WTC11 (cell line): Measurements from ENCODE around the gene CTSA. TPM values are rescaled to one million over a fixed set of nuclear protein-coding genes. Genes with fewer than 3 reads are reported as not detected.

Experiments
- ATAC-seq: fragments of 200-7000 bp; cut with Tn5 transposase; 2 replicates; pipeline ENCODE4 v1.10.0; 2021; ENCODE audit warnings: mild to moderate bottlenecking, moderate library complexity
- CTCF ChIA-PET: fragments of 300-600 bp; sonication (Branson Sonifier 250); formaldehyde crosslinking; loops from one replicate; lab custom pipeline; 2021; ENCODE audit warnings: antibody characterized with exemption; lab: Charles Lee
- POLR2A ChIA-PET: fragments of 350-600 bp; sonication (Branson Sonifier 250); formaldehyde crosslinking; loops from one replicate; lab custom pipeline; 2021; ENCODE audit warnings: antibody characterized with exemption; lab: Charles Lee
- DNase-seq: peaks from one replicate; pipeline ENCODE4 v3.0.0; 2021; ENCODE audit warnings: low spot score
- H3K27ac Mint-ChIP-seq: 2 replicates; pipeline ENCODE4 v1.8.0; 2021; ENCODE audit warnings: mixed read lengths
- H3K27me3 Mint-ChIP-seq: 2 replicates; pipeline ENCODE4 v1.8.0; 2021; ENCODE audit warnings: low read depth, mild to moderate bottlenecking, moderate library complexity, mixed read lengths
- H3K36me3 Mint-ChIP-seq: 2 replicates; pipeline ENCODE4 v1.8.0; 2021; ENCODE audit warnings: mixed read lengths
- H3K4me1 Mint-ChIP-seq: 2 replicates; pipeline ENCODE4 v1.8.0; 2022; ENCODE audit warnings: mixed read lengths
- H3K4me3 Mint-ChIP-seq: 2 replicates; pipeline ENCODE4 v1.8.0; 2021; ENCODE audit warnings: mild to moderate bottlenecking, moderate library complexity, mixed read lengths
- H3K9me3 Mint-ChIP-seq: 2 replicates; pipeline ENCODE4 v1.8.0; 2021; ENCODE audit warnings: mixed read lengths
- CBFB ChIP-seq: sonication (generic); formaldehyde crosslinking; IDR thresholded peaks from 2 replicates; pipeline ENCODE4 v1.8.1; 2022; ENCODE audit warnings: mild to moderate bottlenecking, low read depth, missing genetic modification reagents
- GABPB1 ChIP-seq: sonication (generic); formaldehyde crosslinking; IDR thresholded peaks from 2 replicates; pipeline ENCODE4 v1.8.1; 2023; ENCODE audit warnings: mild to moderate bottlenecking, missing genetic modification reagents
- JAZF1 ChIP-seq: fragments of 250-450 bp; sonication (Bioruptor Pico); IDR thresholded peaks from 2 replicates; pipeline ENCODE4 v1.9.0; 2021; ENCODE audit warnings: moderate library complexity, mild to moderate bottlenecking, inconsistent platforms
- NFATC4 ChIP-seq: fragments of 250-450 bp; sonication (Bioruptor Pico); IDR thresholded peaks from 2 replicates; pipeline ENCODE4 v1.9.0; 2021; ENCODE audit warnings: mild to moderate bottlenecking
- NR2C2 ChIP-seq: sonication (generic); formaldehyde crosslinking; IDR thresholded peaks from 2 replicates; pipeline ENCODE4 v1.8.0; 2022; ENCODE audit warnings: mild to moderate bottlenecking, missing genetic modification reagents
- SOX15 ChIP-seq: fragments of 250-450 bp; sonication (Bioruptor Pico); IDR thresholded peaks from 2 replicates; pipeline ENCODE4 v1.9.0; 2021; ENCODE audit warnings: mild to moderate bottlenecking
- ZNF317 ChIP-seq: sonication (generic); formaldehyde crosslinking; IDR thresholded peaks from 2 replicates; pipeline ENCODE4 v1.8.1; 2023; ENCODE audit warnings: low read depth, mild to moderate bottlenecking, moderate library complexity, missing genetic modification reagents, borderline replicate concordance
- total RNA-seq: library from RNA; stranded (reverse); gene quantifications from 3 replicates; pipeline ENCODE4 v1.2.3, GENCODE V29; 2021
- TF ChIP-seq, protein P1 (sequence below): sonication (generic); formaldehyde crosslinking; IDR thresholded peaks from 2 replicates; pipeline ENCODE4 v1.8.1; 2022; ENCODE audit warnings: missing genetic modification reagents, borderline replicate concordance
- TF ChIP-seq, protein P2 (sequence below): sonication (generic); formaldehyde crosslinking; conservative IDR thresholded peaks from 2 replicates; pipeline ENCODE4 v1.8.1; 2023; ENCODE audit warnings: mild to moderate bottlenecking, low read depth, missing genetic modification reagents, moderate library complexity
- TF ChIP-seq, protein P3 (sequence below): sonication (generic); formaldehyde crosslinking; IDR thresholded peaks from 2 replicates; pipeline ENCODE4 v1.8.1; 2022; ENCODE audit warnings: mild to moderate bottlenecking, missing genetic modification reagents, moderate library complexity, borderline replicate concordance
- TF ChIP-seq, protein P4 (sequence below): sonication (generic); formaldehyde crosslinking; IDR thresholded peaks from 2 replicates; pipeline ENCODE4 v1.8.0; 2022; ENCODE audit warnings: mild to moderate bottlenecking, missing genetic modification reagents
- TF ChIP-seq, protein P5 (sequence below): sonication (generic); formaldehyde crosslinking; IDR thresholded peaks from 2 replicates; pipeline ENCODE4 v1.8.1; 2023; ENCODE audit warnings: mild to moderate bottlenecking, missing genetic modification reagents
- TF ChIP-seq, protein P6 (sequence below): fragments of 250-450 bp; sonication (Bioruptor Pico); IDR thresholded peaks from 2 replicates; pipeline ENCODE4 v1.8.0; 2021; ENCODE audit warnings: mild to moderate bottlenecking

The CTSA gene
- total RNA-seq, 1 experiment from 2014 or later, result 48.3 TPM

DNA sequence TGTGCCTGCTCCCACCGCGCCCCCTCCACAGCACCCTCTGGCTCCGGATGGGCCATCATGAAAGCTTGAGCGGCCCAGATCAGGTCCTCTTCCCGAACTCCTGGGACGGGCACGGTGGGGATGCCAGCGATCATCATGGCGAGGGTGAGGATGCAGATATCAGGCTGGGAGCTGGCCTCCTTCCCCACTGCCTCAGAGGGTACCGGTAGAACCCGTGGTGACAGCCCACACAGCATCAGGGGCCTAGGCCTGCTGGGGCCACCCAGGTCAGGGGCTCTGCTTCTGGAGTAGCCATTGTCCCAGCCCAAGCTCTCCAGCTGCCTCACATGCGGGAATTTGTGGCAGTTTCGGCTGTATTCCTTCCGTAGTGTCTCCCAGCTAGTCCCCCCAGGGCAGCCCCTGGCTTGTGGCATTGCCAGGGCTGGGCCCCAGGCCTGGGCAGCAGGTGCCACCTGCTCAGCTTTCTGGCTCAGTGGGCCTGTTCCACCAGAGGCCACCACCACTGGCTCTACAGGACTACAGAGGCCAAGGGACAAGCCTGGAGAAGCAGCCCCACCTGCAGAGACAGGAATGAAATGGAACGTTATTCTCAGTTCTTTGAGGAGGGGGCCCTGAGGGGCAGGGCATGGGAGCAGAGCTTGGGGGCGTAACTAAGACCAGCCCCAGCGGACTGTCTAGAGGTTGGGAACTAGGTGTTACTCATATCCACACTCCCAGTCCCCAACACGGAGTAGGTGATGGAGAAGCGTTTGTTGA is 4.4 kb upstream of the CTSA start:
- Mint-ChIP-seq H3K9me3 (no peaks in the 10 kb centered on the region), H3K27ac (no peak overlapping the region), H3K4me1 (peaks cover 11% of the 10 kb centered on the region; the same call in 1 of the 2 replicates), H3K36me3 (peaks cover 23% of the 10 kb centered on the region), H3K4me3 (no peak overlapping the region), H3K27me3 (no peaks in the 10 kb centered on the region; the same call in 1 of the 2 replicates)
- ATAC-seq (no peak), DNase-seq (no peak)
- ChIA-PET POLR2A (no interaction called here), CTCF (no interaction called here)
- TF ChIP-seq, protein P1, sequence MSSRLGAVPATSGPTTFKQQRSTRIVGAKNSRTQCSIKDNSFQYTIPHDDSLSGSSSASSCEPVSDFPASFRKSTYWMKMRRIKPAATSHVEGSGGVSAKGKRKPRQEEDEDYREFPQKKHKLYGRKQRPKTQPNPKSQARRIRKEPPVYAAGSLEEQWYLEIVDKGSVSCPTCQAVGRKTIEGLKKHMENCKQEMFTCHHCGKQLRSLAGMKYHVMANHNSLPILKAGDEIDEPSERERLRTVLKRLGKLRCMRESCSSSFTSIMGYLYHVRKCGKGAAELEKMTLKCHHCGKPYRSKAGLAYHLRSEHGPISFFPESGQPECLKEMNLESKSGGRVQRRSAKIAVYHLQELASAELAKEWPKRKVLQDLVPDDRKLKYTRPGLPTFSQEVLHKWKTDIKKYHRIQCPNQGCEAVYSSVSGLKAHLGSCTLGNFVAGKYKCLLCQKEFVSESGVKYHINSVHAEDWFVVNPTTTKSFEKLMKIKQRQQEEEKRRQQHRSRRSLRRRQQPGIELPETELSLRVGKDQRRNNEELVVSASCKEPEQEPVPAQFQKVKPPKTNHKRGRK, result no peak
- TF ChIP-seq GABPB1 (CRISPR knock-in tag) (no peak), NR2C2 (CRISPR knock-in tag) (no peak), CBFB (CRISPR knock-in tag) (no peak), JAZF1 (no peak), ZNF317 (no peak)
- TF ChIP-seq, protein P2, sequence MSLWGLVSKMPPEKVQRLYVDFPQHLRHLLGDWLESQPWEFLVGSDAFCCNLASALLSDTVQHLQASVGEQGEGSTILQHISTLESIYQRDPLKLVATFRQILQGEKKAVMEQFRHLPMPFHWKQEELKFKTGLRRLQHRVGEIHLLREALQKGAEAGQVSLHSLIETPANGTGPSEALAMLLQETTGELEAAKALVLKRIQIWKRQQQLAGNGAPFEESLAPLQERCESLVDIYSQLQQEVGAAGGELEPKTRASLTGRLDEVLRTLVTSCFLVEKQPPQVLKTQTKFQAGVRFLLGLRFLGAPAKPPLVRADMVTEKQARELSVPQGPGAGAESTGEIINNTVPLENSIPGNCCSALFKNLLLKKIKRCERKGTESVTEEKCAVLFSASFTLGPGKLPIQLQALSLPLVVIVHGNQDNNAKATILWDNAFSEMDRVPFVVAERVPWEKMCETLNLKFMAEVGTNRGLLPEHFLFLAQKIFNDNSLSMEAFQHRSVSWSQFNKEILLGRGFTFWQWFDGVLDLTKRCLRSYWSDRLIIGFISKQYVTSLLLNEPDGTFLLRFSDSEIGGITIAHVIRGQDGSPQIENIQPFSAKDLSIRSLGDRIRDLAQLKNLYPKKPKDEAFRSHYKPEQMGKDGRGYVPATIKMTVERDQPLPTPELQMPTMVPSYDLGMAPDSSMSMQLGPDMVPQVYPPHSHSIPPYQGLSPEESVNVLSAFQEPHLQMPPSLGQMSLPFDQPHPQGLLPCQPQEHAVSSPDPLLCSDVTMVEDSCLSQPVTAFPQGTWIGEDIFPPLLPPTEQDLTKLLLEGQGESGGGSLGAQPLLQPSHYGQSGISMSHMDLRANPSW (CRISPR knock-in tag), result no peak
- TF ChIP-seq, protein P3, sequence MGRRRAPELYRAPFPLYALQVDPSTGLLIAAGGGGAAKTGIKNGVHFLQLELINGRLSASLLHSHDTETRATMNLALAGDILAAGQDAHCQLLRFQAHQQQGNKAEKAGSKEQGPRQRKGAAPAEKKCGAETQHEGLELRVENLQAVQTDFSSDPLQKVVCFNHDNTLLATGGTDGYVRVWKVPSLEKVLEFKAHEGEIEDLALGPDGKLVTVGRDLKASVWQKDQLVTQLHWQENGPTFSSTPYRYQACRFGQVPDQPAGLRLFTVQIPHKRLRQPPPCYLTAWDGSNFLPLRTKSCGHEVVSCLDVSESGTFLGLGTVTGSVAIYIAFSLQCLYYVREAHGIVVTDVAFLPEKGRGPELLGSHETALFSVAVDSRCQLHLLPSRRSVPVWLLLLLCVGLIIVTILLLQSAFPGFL (CRISPR knock-in tag), result no peak
- TF ChIP-seq, protein P4, sequence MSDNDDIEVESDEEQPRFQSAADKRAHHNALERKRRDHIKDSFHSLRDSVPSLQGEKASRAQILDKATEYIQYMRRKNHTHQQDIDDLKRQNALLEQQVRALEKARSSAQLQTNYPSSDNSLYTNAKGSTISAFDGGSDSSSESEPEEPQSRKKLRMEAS (CRISPR knock-in tag), result no peak
- TF ChIP-seq, protein P5, sequence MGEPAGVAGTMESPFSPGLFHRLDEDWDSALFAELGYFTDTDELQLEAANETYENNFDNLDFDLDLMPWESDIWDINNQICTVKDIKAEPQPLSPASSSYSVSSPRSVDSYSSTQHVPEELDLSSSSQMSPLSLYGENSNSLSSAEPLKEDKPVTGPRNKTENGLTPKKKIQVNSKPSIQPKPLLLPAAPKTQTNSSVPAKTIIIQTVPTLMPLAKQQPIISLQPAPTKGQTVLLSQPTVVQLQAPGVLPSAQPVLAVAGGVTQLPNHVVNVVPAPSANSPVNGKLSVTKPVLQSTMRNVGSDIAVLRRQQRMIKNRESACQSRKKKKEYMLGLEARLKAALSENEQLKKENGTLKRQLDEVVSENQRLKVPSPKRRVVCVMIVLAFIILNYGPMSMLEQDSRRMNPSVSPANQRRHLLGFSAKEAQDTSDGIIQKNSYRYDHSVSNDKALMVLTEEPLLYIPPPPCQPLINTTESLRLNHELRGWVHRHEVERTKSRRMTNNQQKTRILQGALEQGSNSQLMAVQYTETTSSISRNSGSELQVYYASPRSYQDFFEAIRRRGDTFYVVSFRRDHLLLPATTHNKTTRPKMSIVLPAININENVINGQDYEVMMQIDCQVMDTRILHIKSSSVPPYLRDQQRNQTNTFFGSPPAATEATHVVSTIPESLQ, result no peak

DNA sequence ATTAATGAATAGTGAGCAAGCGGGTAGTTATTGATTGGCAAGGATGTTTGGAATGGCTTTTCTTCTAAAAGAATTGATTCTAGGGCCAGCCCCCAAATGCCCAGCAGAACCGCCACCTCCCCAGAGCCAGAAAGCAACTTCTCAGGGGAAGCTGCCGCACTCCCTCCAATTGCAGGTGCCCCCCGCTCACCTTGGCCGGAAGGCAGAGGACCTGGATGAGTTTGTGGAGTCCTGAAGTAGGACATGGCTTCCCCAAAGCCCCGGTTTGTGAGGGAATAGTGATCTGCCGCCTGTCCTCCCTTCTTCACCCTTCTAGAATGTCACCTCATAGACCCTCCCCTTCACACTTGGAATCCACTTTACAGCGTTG is 3.8 kb upstream of the CTSA start, which contains the start of gene SPATA25:
TSS of gene SPATA25 (minus strand) at position 277 of the 370 bp plus-strand sequence. CDS start at position 245, 32 bp downstream.
- DNase-seq (no peak), ATAC-seq (no peak)
- POLR2A ChIA-PET, result no interaction called here
- Mint-ChIP-seq H3K4me1 (peaks cover 11% of the 10 kb centered on the region), H3K4me3 (no peak within 1 kb of the TSS), H3K27ac (no peak within 1 kb of the TSS), H3K9me3 (no peaks in the 10 kb centered on the region), H3K27me3 (no peaks in the 10 kb centered on the region; the same call in 1 of the 2 replicates), H3K36me3 (peaks cover 22% of the 10 kb centered on the region)
- CTCF ChIA-PET, result no interaction called here
- TF ChIP-seq NFATC4 (no peak), SOX15 (CRISPR knock-in tag) (no peak)
- TF ChIP-seq, protein P6, sequence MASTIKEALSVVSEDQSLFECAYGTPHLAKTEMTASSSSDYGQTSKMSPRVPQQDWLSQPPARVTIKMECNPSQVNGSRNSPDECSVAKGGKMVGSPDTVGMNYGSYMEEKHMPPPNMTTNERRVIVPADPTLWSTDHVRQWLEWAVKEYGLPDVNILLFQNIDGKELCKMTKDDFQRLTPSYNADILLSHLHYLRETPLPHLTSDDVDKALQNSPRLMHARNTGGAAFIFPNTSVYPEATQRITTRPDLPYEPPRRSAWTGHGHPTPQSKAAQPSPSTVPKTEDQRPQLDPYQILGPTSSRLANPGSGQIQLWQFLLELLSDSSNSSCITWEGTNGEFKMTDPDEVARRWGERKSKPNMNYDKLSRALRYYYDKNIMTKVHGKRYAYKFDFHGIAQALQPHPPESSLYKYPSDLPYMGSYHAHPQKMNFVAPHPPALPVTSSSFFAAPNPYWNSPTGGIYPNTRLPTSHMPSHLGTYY (CRISPR knock-in tag), result no peak
